GM12878 (cell line): ENCODE data around the gene KLHL25.

Source experiments
- CTCF ChIP-seq, 3 experiments: IDR thresholded peaks in 2 of 3; conservative IDR thresholded peaks in 1 of 3; 2 replicates each; pipeline ENCODE4 v1.5.1; 2011; ENCODE audit warnings: low read depth in 3 of 3, low read length in 3 of 3, mild to moderate bottlenecking in 3 of 3, control low read depth in 2 of 3, moderate library complexity in 2 of 3, inconsistent platforms in 1 of 3, mixed read lengths in 1 of 3; ENCODE audit not compliant: control insufficient read depth in 2 of 3, insufficient read depth in 1 of 3; ENCODE audit errors: extremely low read depth in 1 of 3
- ETV6 ChIP-seq, 2 experiments: fragments of 450-650 bp in 1 of 2; IDR thresholded peaks in 1 of 2; conservative IDR thresholded peaks in 1 of 2; 2 replicates each; pipeline ENCODE4 v1.6.1; 2014; ENCODE audit warnings: antibody characterized with exemption in 1 of 2, borderline replicate concordance in 1 of 2, low read depth in 1 of 2, mild to moderate bottlenecking in 1 of 2, moderate library complexity in 1 of 2
- SMC3 ChIP-seq: IDR thresholded peaks from 2 replicates; pipeline ENCODE4 v1.6.1; 2011; ENCODE audit warnings: low read length, improper control_type of control experiment, borderline replicate concordance

GRCh38 chr15:85718981-85719380 is 75.7 kb downstream of the KLHL25 start:
- no peak for TF ChIP-seq CTCF (IDR thresholded peaks at IDR 0.05 in 2 of 3, conservative IDR thresholded peaks at IDR 0.05 in 1 of 3; ENCODE audit: control insufficient read depth in 2 of 3, extremely low read depth in 1 of 3, insufficient read depth in 1 of 3, low read depth in 3 of 3, low read length in 3 of 3)
- no peak for TF ChIP-seq ETV6 (conservative IDR thresholded peaks at IDR 0.05 in 1 of 2, IDR thresholded peaks at IDR 0.05 in 1 of 2; ENCODE audit: borderline replicate concordance in 1 of 2, low read depth in 1 of 2)
- TF ChIP-seq SMC3, result no peak
